Activated naive CD8-positive, alpha-beta T cell (primary cell): ENCODE measurements around the gene VOPP1.
A peak's percentile ranks its signal among the peaks of the same experiment; 100 is the strongest.

ENCODE experiments used
- H3K27ac Mint-ChIP-seq: one replicate; pipeline ENCODE4 v1.8.0; 2021; ENCODE audit warnings: mixed read lengths
- H3K27me3 Mint-ChIP-seq: one replicate; pipeline ENCODE4 v1.8.0; 2021; ENCODE audit warnings: mixed read lengths
- H3K36me3 Mint-ChIP-seq: one replicate; pipeline ENCODE4 v1.8.0; 2021; ENCODE audit warnings: mixed read lengths
- H3K4me1 Mint-ChIP-seq: one replicate; pipeline ENCODE4 v1.8.0; 2021; ENCODE audit warnings: low read depth, mixed read lengths
- H3K4me3 Mint-ChIP-seq: one replicate; pipeline ENCODE4 v1.8.0; 2021; ENCODE audit warnings: mild to moderate bottlenecking, mixed read lengths
- H3K9me3 Mint-ChIP-seq: one replicate; pipeline ENCODE4 v1.8.0; 2021; ENCODE audit warnings: low read depth, mixed read lengths

Gene VOPP1

DNA sequence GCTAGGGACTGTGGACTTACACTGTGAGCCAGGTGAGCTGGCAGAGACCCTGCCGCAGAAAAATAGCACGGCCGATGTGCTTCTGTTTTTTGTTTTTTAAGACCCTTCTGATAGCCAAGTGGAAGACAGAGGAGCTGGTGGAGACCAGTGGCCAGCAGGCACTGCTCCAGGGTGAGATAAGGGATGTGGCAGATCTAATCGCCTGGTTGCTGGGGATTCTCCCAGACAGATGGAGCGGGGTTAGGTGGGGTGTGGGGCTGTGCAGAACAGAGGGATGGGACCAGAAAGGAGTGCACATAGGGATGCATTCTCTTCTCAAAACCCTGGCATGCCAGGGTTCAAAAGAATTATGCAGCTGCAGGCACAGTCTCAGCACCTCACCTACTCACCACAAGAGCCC lies 82.2 kb downstream of the VOPP1 start:
- H3K27ac Mint-ChIP-seq, result no peak overlapping the region
- H3K36me3 Mint-ChIP-seq, result peaks cover 9% of the 10 kb centered on the region
- no peaks in the 10 kb centered on the region for H3K9me3 Mint-ChIP-seq
- H3K27me3 Mint-ChIP-seq, result no peaks in the 10 kb centered on the region
- H3K4me3 Mint-ChIP-seq, result no peak overlapping the region
- peaks cover 26% of the 10 kb centered on the region for H3K4me1 Mint-ChIP-seq

DNA sequence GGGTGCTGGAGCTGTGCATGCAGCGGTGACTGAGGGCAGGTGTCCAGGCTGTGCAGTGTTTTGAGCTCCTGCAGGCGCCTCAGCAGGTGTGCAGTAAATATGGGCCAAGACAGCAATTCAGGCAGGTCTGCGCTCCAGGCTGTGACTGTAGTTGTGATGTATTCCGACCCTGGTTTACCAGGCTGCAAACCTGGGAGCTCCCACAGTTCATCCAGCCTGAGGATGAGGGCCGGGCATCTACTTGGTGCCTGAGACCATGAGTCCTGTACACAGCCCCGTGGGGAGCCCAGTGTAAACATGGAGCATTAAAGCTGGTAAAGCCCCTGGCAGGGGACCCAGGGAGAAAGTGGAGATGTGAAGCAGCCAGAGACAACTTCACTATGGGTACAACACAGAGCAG lies 82.8 kb downstream of the VOPP1 start:
- Mint-ChIP-seq H3K4me1 (peaks cover 27% of the 10 kb centered on the region), H3K36me3 (peaks cover 10% of the 10 kb centered on the region), H3K27ac (no peak overlapping the region), H3K9me3 (no peaks in the 10 kb centered on the region), H3K27me3 (no peaks in the 10 kb centered on the region), H3K4me3 (no peak overlapping the region)

DNA sequence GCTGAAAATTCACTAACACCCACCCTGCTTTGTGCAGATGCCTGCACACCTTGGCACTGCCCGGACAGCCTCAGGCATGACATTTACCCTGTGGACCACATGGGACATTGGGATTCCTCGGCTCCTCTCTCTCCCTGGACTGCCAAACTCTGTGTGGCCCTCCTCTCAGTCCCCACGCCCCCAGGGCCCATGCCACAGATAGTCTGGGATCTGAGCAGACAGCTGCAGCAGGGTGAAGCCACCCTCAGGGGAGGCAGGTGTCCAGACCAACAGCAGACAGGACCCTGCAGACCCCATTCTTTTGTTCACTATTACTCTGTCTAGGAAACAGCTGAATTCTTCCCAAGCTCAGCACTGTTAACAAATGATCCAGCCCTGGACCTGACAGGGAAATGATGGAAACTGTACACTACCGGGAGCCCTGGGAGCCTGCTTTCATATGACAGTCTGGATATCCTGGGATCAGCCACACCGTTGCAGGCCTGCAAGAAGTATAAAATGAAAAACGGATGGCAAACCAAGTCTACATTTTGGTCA lies 83.4 kb downstream of the VOPP1 start:
- peaks cover 13% of the 10 kb centered on the region for H3K36me3 Mint-ChIP-seq
- peaks cover 32% of the 10 kb centered on the region for H3K4me1 Mint-ChIP-seq
- H3K4me3 Mint-ChIP-seq, result no peak overlapping the region
- H3K27ac Mint-ChIP-seq, result peak overlapping the region; percentile 54
- no peaks in the 10 kb centered on the region for H3K9me3 Mint-ChIP-seq
- no peaks in the 10 kb centered on the region for H3K27me3 Mint-ChIP-seq

DNA sequence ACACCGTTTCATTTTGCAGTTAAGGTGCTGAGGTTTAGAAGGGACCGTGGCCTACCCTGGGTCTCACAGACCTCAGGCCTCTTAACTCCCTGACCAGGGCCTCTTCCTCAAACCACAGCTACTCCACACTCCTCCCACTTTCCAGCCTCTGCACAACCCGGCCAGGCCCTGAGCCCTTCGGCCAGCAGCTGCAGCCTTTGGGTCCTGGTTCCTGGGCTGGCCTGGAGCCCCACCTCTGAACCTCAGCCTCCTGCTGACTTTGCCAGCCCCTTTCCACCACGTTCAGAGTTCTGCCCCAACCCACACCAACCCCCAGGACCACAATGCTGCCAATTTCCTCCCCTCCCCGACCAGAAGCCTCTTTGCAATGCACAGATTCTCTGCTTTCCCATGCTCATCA lies 84.1 kb downstream of the VOPP1 start:
- no peak overlapping the region for H3K4me3 Mint-ChIP-seq
- peaks cover 35% of the 10 kb centered on the region for H3K4me1 Mint-ChIP-seq
- peaks cover 15% of the 10 kb centered on the region for H3K36me3 Mint-ChIP-seq

DNA sequence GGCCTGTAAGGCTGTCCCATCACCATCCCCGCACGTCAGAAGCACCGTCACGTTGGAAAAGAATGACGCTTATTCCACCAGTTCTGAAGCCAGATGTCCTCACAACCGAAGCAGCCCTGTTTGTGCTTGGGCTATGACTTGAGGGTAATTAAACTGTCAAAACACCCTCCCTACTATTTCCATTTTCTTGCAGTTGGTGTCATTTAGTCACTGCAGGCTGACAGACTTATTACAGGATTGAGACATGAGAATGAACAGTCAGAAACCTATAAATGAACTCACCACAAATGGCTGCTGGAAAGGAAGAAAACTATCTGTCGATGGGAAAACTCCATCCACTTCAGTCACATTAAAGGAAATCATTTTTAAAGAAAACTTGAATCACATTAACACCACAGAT lies 85.3 kb downstream of the VOPP1 start:
- Mint-ChIP-seq H3K27me3 (no peaks in the 10 kb centered on the region), H3K4me3 (no peak overlapping the region), H3K36me3 (peaks cover 15% of the 10 kb centered on the region), H3K27ac (no peak overlapping the region), H3K9me3 (no peaks in the 10 kb centered on the region), H3K4me1 (peaks cover 45% of the 10 kb centered on the region)

More for the DNA sequence above, 84.1 kb downstream of the VOPP1 start:
- Mint-ChIP-seq H3K27me3 (no peaks in the 10 kb centered on the region), H3K27ac (peak overlapping the region; percentile 61), H3K9me3 (no peaks in the 10 kb centered on the region)

DNA sequence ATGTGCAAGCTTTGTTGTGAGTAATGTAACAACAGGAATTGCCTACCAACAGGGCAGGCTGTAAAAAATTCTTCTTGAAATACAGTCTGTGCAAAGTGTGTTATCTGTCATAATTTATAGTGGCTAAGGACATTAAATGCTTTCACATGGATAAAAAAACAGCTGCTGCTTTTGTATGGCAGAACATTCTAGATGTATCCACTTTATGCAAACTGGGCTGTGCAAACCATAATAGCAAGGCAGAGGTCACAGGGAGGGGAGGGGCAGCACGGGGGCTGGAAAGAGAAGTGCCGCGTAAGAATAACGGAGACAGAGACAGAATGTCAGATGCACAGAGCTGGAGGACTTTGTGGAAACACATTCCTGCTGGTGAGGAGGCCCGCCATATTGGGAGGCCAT lies 86.1 kb downstream of the VOPP1 start:
- Mint-ChIP-seq H3K4me1 (peaks cover 43% of the 10 kb centered on the region), H3K9me3 (no peaks in the 10 kb centered on the region), H3K36me3 (peaks cover 13% of the 10 kb centered on the region), H3K27ac (peak overlapping the region; percentile 17), H3K4me3 (no peak overlapping the region), H3K27me3 (no peaks in the 10 kb centered on the region)

DNA sequence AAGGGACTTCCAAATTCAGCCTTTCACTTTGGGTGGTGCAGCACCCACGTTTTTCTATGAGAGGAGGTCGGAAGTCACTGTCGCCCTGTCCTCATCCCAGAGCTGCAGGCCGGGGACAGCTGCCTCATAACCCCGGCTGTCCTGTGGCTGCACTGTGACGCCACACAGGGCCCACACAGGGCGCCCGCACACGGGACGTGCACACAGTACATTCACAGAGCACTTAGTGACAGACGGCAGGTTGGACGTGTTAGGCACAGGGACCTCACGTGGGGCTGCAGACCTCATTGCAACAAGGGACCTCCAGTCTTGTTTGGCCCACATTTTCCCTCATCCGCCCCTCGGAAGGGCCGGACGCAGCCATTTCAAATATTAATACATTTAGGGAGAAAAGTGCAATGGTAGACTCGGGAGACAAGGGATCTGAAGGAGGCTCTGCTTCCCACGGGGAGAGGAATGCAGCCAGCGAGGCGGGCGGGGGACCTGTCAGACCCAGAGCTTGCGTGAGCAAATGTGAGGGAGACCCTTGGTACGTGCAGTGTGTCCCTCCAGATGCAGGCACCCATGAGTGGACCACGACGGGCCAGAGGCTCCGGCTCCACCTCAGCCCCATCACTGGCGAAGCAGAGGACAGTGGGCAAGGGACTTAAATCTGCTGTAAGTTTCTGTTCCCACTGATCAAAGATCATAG lies 86.7 kb downstream of the VOPP1 start:
- H3K27me3 Mint-ChIP-seq, result no peaks in the 10 kb centered on the region
- H3K4me1 Mint-ChIP-seq, result peaks cover 47% of the 10 kb centered on the region
- no peak overlapping the region for H3K4me3 Mint-ChIP-seq
- peak overlapping the region; percentile 10 for H3K27ac Mint-ChIP-seq
- no peaks in the 10 kb centered on the region for H3K9me3 Mint-ChIP-seq
- H3K36me3 Mint-ChIP-seq, result peaks cover 17% of the 10 kb centered on the region

DNA sequence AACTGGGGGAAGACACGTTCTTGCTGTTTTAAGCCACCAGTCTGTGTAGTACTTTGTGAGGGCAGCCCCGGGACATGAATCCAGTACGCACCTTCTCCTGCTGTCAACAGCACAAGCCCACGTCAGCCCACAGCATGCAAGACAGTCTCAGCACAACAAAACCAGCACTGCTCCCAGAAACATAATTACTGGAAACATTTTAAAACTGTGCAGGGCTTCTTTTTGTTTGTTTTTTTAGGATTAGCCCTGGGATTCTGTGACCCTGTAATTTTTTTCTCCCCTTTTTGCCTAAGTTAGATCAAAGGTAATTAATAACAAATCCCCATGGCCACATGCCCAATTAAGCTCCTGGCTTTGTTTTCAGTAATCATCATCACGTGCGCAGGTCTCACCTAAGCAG lies 87.5 kb downstream of the VOPP1 start:
- no peak overlapping the region for H3K4me3 Mint-ChIP-seq
- H3K9me3 Mint-ChIP-seq, result no peaks in the 10 kb centered on the region
- H3K4me1 Mint-ChIP-seq, result peaks cover 52% of the 10 kb centered on the region
- peaks cover 17% of the 10 kb centered on the region for H3K36me3 Mint-ChIP-seq
- H3K27ac Mint-ChIP-seq, result peak overlapping the region; percentile 9
- H3K27me3 Mint-ChIP-seq, result no peaks in the 10 kb centered on the region

DNA sequence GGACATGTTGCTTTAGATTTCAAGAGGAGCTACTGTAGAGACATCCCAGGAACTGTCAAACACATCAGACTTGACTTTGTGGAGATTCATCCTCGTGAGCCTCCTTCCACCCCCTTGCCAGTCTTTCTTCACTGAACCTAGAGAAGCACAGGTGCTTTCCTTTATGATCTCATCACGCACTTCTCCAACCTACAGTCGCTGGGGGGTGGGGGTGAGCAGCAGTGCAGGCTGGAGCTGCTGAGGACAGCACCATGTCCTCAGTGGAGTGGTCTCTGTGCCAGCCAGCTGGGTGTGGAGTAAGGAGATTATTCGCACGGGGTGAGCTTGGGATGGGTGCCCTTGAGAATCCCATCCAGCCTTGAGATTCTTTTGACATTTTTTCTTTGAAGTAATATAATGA lies 88.1 kb downstream of the VOPP1 start:
- peaks cover 53% of the 10 kb centered on the region for H3K4me1 Mint-ChIP-seq
- no peaks in the 10 kb centered on the region for H3K27me3 Mint-ChIP-seq
- H3K36me3 Mint-ChIP-seq, result peaks cover 17% of the 10 kb centered on the region
- peak overlapping the region; percentile 9 for H3K27ac Mint-ChIP-seq
- H3K4me3 Mint-ChIP-seq, result no peak overlapping the region
- no peaks in the 10 kb centered on the region for H3K9me3 Mint-ChIP-seq

DNA sequence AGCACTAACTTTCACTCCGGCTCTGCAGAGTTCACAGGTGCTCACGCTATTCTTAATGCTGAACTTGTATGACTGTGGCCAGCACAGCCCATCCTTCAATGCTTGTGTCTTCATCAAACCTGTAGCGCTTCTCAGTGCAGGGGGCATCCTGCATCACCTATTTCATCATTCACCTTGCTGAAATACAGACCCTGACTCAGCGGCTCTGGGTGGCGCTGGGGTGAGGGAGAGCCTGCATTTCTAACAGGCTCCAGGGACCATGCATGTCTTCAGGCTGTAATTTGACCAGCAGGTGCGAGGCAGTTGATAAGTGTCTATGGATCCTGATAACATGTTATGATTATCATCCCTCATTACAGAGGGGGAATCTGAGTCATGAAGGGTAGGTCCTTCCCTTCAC lies 89.3 kb downstream of the VOPP1 start:
- no peaks in the 10 kb centered on the region for H3K27me3 Mint-ChIP-seq
- peaks cover 19% of the 10 kb centered on the region for H3K36me3 Mint-ChIP-seq
- peaks cover 50% of the 10 kb centered on the region for H3K4me1 Mint-ChIP-seq
- no peaks in the 10 kb centered on the region for H3K9me3 Mint-ChIP-seq
- no peak overlapping the region for H3K4me3 Mint-ChIP-seq
- peak overlapping the region; percentile 42 for H3K27ac Mint-ChIP-seq

DNA sequence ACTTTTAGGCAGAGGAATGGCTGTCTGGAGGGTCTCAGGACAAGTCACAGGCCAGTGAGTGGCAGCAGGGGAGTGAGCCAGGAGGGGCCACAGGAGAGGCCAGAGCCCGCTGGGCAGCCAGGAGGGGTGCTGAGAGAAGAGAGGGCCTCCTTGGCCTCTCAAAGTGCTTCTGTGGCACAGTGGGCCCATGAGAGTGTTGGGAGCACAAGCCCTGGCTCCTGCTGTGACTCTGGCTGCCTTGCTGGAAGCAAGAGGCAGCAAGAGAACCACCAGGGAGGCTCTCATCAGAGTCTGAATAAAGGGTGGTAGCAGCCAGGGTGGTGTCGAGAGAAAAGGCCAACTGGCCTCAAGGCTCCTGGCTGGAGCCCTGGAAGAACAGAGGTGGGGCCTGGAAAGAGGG lies 91.1 kb downstream of the VOPP1 start:
- Mint-ChIP-seq H3K9me3 (no peaks in the 10 kb centered on the region), H3K27ac (peak overlapping the region; percentile 3), H3K4me1 (peaks cover 63% of the 10 kb centered on the region), H3K27me3 (no peaks in the 10 kb centered on the region), H3K36me3 (peaks cover 17% of the 10 kb centered on the region), H3K4me3 (no peak overlapping the region)

DNA sequence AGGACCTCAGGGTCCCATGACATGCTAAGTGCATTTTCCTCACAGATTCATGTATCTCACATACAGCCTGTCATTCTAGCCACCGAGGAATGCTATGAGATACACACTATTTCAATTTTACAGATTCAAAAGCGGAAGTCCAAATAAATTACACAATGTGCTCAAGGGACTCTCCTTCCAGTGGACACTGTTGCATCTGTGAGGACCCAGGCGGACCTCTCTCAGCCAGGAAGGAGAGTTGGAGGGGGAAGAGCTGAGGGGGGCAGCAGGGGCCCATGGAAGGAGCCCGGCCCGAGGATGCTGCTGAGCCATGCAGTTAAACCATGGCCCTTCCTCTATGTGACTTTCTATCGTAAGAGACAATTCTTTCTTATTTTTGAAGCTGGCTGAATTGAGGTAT lies 93.6 kb downstream of the VOPP1 start:
- peaks cover 78% of the 10 kb centered on the region for H3K4me1 Mint-ChIP-seq
- peak overlapping the region; percentile 38 for H3K27ac Mint-ChIP-seq
- peaks cover 8% of the 10 kb centered on the region for H3K36me3 Mint-ChIP-seq
- H3K4me3 Mint-ChIP-seq, result no peak overlapping the region
- H3K27me3 Mint-ChIP-seq, result no peaks in the 10 kb centered on the region
- H3K9me3 Mint-ChIP-seq, result no peaks in the 10 kb centered on the region

DNA sequence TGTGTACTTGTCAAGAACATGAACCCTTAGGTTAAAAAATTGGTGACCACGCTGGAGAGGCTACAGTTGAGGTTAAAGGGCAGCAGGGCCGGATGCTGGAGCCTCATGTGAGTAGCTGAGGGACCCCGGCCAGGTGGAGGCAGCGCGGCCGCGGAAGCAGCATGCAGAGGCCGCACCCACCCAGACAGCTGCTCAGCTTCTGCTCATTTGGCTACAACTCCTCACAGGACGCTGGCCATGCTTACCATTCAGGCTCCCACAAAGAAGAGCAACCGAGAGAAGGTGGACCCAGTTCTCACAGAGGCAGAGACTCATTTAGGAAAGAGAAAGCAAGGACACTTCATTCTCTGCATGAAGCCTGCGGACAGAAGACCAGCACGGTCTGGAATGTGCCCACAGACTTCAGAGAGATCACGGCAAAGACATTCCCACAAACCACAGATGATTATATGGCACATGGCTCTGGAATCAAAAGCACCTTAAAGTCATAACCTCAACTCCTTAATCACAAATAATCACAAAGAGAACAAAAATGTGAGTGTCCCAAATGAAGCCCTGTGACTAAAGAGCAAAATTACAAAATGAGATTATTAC lies 94.4 kb downstream of the VOPP1 start:
- H3K27ac Mint-ChIP-seq, result peak overlapping the region; percentile 38
- peaks cover 78% of the 10 kb centered on the region for H3K4me1 Mint-ChIP-seq
- H3K9me3 Mint-ChIP-seq, result no peaks in the 10 kb centered on the region
- no peaks in the 10 kb centered on the region for H3K27me3 Mint-ChIP-seq
- H3K36me3 Mint-ChIP-seq, result peaks cover 6% of the 10 kb centered on the region
- H3K4me3 Mint-ChIP-seq, result no peak overlapping the region

DNA sequence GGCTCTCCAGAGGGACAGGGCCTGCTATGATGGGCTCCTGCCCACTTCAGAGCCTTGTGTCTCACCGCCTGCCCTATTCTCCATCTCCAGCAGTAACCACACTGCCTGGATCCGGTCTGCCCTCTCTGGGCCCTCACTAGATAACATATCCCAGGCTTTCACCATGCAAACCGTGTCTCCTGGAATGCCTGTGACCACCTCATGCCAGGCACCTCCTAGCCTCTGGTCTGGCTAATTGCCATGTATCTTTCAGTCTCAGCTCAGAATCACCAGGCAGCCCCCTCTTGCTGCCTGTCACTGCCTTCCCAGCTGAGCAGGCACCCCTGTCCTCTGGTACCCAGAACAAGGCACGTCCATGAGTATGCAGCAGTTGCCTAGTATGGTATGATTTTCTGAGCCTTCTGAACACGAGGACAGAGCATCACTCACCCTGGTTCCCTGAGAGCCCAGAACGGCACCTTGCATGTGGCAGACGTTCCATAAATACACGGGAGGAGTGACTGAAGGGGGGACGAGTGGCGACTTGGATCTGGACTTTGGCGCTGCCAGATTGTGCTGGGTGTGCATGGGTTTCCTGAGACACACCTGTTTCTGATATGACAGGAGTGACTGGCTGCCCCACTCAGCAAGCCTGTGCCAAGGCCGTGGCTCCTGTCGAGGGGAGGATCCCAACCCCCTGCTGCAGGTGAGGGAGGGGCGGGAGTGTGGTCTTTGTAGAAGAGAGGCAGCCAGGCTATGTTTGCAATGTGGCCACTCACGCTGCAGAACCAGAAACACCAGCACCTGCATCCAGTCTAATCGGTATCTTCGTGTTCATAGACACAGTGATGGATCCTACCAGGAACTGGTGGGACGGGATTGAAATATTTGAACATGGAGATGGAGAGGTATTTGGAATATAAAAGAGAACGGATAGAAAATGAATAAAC lies 95.2 kb downstream of the VOPP1 start:
- H3K27me3 Mint-ChIP-seq, result no peaks in the 10 kb centered on the region
- H3K9me3 Mint-ChIP-seq, result no peaks in the 10 kb centered on the region
- H3K36me3 Mint-ChIP-seq, result peaks cover 6% of the 10 kb centered on the region
- H3K27ac Mint-ChIP-seq, result peak overlapping the region; percentile 73
- peaks cover 72% of the 10 kb centered on the region for H3K4me1 Mint-ChIP-seq
- peak overlapping the region; percentile 2 for H3K4me3 Mint-ChIP-seq
